ENCODE results near the gene NANOGP8. TPM values are rescaled to one million over a fixed set of nuclear protein-coding genes. Genes with fewer than 3 reads are reported as not detected.

Gene NANOGP8
- total RNA-seq, 2 donors from 2014 or later, result 1.6 TPM; not detected in 1

DNA sequence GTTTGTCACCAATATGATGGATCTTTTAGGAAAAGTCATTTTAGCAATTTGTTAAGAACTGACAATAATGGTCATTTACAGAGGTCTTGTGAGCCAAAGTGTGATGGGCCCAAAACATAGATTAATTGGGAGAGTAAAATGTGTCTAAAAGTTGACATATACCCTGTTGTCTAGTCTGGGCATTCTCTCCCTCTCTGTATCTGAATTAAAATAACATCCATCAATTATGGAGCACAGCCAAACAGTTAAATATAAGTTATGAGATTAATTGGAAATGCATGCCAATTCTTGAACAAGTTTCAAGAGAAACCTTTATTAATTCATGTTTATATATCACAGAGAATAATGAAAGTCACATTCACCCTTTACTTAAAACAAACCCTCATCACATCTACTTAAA, 13.6 kb upstream of the NANOGP8 start:
- intact Hi-C loops (cut with DNase I), result no loop called here
- no peaks in the 10 kb centered on the region for H3K27me3 ChIP-seq
- no peaks in the 10 kb centered on the region for H3K4me1 ChIP-seq
- H3K4me3 ChIP-seq, result no peak overlapping the region
- DNase-seq, result no peak
- ATAC-seq, result no peak
- TF ChIP-seq POLR2A (IDR thresholded peaks at IDR 0.05), result no peak
- TF ChIP-seq, protein P1, sequence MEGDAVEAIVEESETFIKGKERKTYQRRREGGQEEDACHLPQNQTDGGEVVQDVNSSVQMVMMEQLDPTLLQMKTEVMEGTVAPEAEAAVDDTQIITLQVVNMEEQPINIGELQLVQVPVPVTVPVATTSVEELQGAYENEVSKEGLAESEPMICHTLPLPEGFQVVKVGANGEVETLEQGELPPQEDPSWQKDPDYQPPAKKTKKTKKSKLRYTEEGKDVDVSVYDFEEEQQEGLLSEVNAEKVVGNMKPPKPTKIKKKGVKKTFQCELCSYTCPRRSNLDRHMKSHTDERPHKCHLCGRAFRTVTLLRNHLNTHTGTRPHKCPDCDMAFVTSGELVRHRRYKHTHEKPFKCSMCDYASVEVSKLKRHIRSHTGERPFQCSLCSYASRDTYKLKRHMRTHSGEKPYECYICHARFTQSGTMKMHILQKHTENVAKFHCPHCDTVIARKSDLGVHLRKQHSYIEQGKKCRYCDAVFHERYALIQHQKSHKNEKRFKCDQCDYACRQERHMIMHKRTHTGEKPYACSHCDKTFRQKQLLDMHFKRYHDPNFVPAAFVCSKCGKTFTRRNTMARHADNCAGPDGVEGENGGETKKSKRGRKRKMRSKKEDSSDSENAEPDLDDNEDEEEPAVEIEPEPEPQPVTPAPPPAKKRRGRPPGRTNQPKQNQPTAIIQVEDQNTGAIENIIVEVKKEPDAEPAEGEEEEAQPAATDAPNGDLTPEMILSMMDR (IDR thresholded peaks at IDR 0.05), result no peak
- H3K36me3 ChIP-seq (replicated peaks in 1 of 2; ENCODE audit: insufficient read depth in 1 of 2, low read depth in 2 of 2), result no peaks in the 10 kb centered on the region
- H3K9me3 ChIP-seq, result no peaks in the 10 kb centered on the region
- no peak overlapping the region for H3K27ac ChIP-seq

DNA sequence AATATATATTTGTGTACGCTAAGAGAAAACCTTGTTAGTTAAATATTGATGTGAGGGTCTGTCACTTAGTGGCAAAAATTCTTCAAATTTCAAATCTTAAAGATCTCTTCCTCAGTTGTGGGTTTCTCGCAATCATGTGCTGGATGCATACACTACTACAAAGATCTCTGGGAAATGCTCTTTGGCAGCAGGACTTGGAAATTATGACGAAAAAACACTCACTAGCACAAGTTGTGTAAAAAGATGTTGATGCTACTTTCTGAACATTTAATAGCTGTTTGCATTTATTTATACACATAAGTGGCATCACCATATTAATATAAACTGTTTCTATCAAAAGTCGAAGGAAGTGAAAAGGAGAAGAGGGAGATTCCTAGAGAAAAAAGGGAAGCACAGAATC, 10.8 kb upstream of the NANOGP8 start:
- no peaks in the 10 kb centered on the region for H3K36me3 ChIP-seq (replicated peaks in 1 of 2; ENCODE audit: insufficient read depth in 1 of 2, low read depth in 2 of 2)
- H3K4me3 ChIP-seq, result no peak overlapping the region
- TF ChIP-seq, protein P1 (IDR thresholded peaks at IDR 0.05), result no peak
- TF ChIP-seq POLR2A (IDR thresholded peaks at IDR 0.05), result no peak
- H3K9me3 ChIP-seq, result no peaks in the 10 kb centered on the region
- DNase-seq (no peak), ATAC-seq (no peak)
- intact Hi-C loops (cut with DNase I), result no loop called here
- no peaks in the 10 kb centered on the region for H3K4me1 ChIP-seq
- WGBS, 2 donors, result 85 to 87% methylated on average over 4 of the region's 4 CpGs
- no peak overlapping the region for H3K27ac ChIP-seq
- H3K27me3 ChIP-seq, result no peaks in the 10 kb centered on the region

DNA sequence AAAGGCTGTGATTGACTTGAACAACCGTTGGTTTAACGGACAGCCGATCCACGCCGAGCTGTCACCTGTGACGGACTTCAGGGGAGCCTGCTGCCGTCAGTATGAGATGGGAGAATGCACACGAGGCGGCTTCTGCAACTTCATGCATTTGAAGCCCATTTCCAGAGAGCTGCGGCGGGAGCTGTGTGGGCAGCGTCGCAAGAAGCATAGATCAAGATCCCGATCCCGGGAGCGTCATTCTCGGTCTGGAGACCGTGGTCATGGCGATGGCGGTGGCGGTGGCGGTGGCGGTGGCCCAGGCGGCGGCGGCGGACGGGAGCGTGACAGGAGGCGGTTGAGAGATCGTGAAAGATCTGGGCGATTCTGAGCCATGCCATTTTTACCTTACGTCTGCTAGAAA, 7.8 kb upstream of the NANOGP8 start:
- no peaks in the 10 kb centered on the region for H3K27me3 ChIP-seq
- H3K4me1 ChIP-seq, result no peaks in the 10 kb centered on the region
- H3K4me3 ChIP-seq, result no peak overlapping the region
- DNase-seq (no peak), ATAC-seq (no peak)
- H3K9me3 ChIP-seq, result no peaks in the 10 kb centered on the region
- WGBS, 2 donors, result 92 to 95% methylated on average over 32 to 33 of the region's 33 CpGs
- no peak overlapping the region for H3K27ac ChIP-seq
- no peaks in the 10 kb centered on the region for H3K36me3 ChIP-seq (replicated peaks in 1 of 2; ENCODE audit: insufficient read depth in 1 of 2, low read depth in 2 of 2)
- no peak for TF ChIP-seq POLR2A (IDR thresholded peaks at IDR 0.05)
- TF ChIP-seq, protein P1 (IDR thresholded peaks at IDR 0.05), result no peak
- intact Hi-C loops (cut with DNase I), result no loop called here

DNA sequence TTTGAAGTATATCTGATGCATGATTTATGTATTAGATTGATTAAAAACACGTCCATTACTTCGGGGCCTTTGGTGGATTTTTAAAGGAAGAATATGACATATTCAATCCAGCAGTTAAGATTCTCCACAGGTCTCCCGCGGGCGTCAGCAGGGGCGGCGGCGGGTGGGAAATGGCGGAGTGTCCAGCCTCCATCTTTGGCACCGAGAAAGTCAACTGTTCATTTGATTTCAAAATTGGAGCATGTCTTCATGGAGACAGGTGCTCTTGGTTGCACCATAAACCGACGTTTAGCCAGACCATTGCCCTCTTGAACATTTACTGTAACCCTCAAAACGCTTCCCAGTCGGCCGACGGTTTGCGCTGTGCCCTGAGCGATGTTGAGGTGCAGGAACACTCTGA, 7.2 kb upstream of the NANOGP8 start:
- 94 to 95% methylated on average over 18 of the region's 18 CpGs for whole genome bisulfite sequencing, 2 donors
- Histone ChIP-seq H3K36me3 (replicated peaks in 1 of 2; ENCODE audit: insufficient read depth in 1 of 2, low read depth in 2 of 2) (no peaks in the 10 kb centered on the region), H3K4me3 (no peak overlapping the region), H3K9me3 (no peaks in the 10 kb centered on the region), H3K4me1 (no peaks in the 10 kb centered on the region), H3K27ac (no peak overlapping the region), H3K27me3 (no peaks in the 10 kb centered on the region)
- DNase-seq (no peak), ATAC-seq (no peak)
- no peak for TF ChIP-seq POLR2A (IDR thresholded peaks at IDR 0.05)
- intact Hi-C loops (cut with DNase I), result no loop called here

DNA sequence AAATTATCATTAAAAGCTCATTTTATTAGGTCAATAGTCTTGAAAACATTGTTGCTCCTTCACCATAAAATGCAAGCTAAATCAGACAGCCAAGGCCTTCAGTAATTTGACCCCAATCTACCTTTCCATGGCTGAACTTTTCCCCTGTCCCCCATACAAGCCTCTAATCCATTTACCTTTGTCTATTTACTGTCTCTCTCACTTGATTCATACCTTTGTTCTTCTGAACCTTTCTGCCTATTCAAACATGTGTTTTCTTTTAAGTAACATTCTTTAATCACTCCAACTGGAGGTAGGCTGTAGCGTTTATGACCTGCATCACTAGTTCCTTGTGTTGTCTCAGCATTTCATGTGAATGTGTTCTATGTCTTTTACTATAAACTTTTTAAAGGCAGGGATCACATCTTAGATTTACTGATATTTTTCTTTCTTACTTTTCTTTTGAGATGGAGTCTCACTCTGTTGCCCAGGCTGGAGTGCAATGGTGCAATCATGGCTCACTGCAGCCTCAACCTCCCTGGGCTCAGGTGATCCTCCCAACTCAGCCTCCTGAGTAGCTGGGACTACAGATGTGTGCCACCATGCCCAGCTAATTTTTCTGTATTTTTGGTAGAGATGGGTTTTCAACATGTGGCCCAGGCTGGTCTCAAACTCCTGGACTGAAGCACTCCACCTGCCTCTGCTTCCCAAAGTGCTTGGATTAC, 5.2 kb upstream of the NANOGP8 start:
- TF ChIP-seq, protein P1 (IDR thresholded peaks at IDR 0.05), result no peak
- TF ChIP-seq POLR2A (IDR thresholded peaks at IDR 0.05), result no peak
- DNase-seq (no peak), ATAC-seq (no peak)
- Histone ChIP-seq H3K27me3 (no peaks in the 10 kb centered on the region), H3K9me3 (no peaks in the 10 kb centered on the region), H3K36me3 (replicated peaks in 1 of 2; ENCODE audit: insufficient read depth in 1 of 2, low read depth in 2 of 2) (no peaks in the 10 kb centered on the region), H3K27ac (no peak overlapping the region), H3K4me3 (no peak overlapping the region), H3K4me1 (no peaks in the 10 kb centered on the region)
- 81 to 95% methylated on average over 1 of the region's 1 CpG for WGBS, 2 donors
- intact Hi-C loops (cut with DNase I), result no loop called here

All from body of pancreas (tissue), 4 donors.